Left hindlimb (tissue), 1 donor: ENCODE results near the gene THG1L.
"Not testable (repeated sequence)": the region's sequence is repeated elsewhere in the genome, so short reads cannot be mapped to it uniquely, and the experiment has no call there.

Experiments used
- DNase-seq: peaks from one replicate; pipeline ENCODE4 v3.0.0-alpha.2; 2018

Gene THG1L

DNA sequence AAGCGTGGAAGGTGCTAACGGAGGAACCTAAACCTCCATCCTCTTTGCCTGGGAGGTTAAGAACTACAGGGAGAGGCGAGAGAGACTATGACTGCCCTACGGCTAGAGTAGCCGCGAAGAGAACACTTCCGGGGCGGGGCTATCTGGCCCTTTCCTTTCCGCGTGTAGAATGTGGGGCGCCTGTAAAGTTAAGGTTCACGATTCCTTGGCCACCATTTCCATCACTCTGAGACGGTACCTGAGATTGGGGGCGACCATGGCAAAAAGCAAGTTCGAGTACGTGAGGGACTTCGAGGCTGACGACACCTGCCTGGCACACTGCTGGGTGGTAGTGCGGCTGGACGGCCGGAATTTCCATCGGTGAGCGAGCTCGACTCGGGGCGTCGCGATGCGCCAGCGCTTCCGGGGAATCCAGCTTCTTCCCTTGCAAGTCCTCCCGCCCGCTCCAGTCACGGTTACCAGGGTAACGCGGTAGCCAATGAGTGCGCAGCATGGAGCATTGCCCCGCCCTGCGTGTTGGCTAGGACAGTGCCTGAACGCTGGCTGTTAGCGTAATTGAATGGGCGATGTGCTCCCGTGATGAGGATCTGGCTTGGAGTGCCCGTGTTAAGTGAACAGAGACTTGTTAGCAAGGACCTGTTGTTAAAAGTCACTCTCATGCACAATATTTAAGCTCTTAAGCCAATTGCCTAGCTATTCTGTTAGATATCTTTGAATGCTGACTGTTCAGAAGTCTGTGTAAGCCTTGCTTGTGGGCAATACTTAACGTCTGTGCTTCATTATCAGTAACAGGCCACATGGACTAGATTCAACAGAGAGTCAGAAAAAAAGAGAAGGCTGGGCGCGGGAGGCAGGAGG is at the start of gene THG1L:
Gene THG1L, plus strand, starts transcription at position 149 of the 858 bp plus-strand sequence. Its CDS starts 21 bp downstream, at position 170.
- DNase-seq = peak; percentile 98

DNA sequence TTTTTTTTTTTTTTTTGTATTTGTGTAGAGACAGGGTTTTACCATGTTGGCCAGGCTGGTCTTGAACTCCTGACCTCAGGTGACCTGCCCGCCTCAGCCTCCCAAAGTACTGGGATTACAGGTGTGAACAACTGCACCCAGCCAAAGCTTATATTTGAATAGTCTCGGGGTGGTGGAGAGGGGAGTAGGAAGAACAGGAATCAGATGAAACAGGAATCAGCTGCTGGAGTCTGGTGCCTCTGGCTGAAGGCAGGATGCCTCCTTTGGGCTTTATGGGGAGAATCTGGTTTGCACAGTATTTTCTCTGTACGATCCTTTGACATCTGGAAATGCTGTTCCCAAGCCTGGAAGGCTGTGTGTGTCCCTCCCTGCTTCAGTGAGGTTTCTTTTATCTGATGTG is 49.0 kb upstream of the THG1L start:
- no peak for DNase-seq

DNA sequence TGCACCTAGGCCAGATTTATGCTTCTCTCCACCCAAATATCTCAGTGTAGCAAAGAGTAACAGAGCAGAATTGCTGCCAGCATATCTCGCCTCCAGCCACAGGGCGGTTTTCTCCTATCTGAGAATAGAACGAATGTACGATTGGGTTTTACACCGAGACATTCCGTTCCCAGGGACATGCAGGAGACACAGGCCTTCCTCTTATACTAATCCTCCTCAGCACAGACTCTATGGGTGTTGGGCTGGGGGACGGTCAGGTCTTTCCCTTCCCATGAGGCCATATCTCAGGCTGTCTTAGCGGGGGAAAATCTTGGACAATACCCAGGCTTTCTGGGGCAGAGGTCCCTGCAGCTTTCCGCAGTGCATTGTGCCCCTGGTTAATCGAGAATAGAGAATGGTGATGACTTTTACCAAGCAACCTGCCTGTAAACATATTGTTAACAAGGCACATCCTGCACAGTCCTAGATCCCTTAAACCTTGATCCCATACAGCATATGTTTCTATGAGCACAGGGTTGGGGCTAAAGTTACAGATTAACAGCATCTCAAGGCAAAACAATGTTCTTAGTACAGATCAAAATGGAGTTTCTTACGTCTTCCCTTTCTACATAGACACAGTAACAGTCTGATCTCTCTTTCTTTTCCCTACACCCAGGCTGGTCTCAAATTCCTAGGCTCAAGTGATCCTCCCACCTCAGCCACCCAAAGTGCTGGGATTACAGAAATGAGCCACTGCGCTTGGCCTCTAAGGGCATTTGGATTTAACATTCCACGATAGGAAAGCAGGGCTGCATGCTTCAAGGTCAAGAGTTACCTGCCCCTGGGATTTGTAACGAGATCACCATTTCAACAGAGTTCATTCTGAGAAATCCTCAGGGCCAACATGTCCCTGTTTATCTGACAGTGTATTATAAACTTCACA is 44.7 kb upstream of the THG1L start:
- DNase-seq = not testable (repeated sequence)

GRCh38 chr5:157687198-157687554 is 44.0 kb upstream of the THG1L start:
- no peak for DNase-seq

GRCh38 chr5:157689942-157690689 is 41.1 kb upstream of the THG1L start:
- DNase-seq = no peak

DNA sequence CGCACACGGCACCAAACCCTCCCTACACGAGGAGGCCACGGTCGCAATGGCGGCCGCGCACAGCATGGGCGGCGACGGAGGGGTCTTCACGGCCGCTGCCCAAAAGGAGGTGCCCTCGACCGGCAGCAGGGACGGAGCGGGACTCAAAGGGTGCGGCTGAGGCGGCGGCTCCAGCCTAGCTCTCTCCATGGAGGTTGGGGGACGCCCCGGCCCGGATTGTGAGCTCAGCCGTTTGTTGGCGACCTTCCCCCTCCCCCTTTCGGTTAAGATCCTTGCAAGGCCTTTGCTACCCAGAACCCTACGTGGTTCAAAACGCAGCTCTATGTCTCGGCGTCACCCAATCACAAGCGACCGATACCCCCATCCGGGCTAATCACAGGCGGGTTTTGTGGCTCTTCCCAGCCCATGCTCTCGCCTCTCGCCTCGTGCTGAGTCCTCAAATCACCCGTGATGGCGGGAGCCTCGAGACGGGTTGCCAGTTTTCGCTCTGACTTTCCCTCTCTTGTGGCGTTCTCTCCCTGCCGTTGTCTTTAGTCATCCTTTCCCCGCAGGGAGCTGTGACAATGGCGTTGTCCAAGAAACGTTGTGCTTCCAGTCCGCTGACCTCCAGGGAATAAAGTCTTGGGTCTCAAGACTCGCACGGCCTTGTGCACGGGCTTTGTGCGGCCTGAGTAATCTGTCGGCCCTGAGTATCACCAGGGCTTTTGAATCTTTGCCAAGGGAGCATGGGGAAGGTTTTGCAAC is 40.4 kb upstream of the THG1L start:
- DNase-seq = no peak

DNA sequence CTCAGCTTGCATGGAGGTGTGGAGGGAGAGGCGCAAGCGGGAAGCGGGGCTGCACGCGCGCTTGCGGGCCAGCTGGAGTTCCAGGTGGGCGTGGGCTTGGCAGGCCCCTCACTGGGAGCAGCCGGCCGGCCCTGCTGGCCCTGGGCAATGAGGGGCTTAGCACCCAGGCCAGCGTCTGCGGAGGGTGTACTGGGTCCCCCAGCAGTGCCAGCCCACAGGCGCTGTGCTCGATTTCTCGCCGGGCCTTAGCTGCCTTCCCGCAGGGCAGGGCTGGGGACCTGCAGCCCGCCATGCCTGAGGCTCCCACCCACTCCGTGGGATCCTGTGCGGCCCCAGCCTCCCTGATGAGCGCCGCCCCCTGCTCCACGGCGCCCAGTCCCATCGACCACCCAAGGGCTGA is 37.4 kb upstream of the THG1L start:
- not testable (repeated sequence) for DNase-seq

DNA sequence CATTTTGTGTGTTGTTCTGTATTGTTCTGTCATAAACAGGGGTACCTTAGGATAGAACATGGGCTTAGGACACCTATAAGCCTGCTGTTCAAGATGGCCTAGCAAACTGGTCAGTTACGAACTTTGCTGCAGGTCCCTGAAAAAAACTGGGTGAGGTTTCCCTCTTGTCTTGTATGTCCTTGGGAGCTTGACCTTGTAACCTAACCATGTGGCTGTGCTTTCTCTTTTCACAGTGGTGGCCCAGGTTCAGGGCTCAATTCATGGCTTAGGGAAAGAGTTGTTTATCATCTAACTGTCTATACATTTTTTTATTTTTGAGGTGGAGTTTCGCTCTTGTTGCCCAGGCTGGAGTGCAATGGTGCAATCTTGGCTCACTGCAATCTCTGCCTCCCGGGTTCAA is 35.1 kb upstream of the THG1L start:
- DNase-seq = not testable (repeated sequence)

DNA sequence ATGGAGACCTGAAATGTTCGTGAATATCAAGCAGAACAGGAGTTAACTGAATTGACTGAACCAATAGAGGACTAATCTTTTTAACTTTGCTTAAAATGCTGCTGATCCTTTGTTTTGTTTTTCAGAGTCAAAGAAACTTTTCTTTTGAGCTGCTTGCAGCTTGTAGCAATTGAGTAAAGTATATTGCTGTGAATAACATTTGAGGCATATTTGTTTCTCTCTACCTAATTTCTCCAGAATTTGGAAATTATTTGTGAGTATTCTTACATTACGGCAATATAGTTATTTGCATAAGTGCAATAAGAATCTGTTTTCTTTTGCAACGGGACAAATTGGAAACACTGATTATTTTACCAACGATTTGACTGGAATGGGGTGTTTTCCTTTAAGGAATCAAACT is 32.5 kb upstream of the THG1L start:
- DNase-seq = not testable (repeated sequence)

GRCh38 chr5:157703736-157704135 is 27.5 kb upstream of the THG1L start:
- no peak for DNase-seq

DNA sequence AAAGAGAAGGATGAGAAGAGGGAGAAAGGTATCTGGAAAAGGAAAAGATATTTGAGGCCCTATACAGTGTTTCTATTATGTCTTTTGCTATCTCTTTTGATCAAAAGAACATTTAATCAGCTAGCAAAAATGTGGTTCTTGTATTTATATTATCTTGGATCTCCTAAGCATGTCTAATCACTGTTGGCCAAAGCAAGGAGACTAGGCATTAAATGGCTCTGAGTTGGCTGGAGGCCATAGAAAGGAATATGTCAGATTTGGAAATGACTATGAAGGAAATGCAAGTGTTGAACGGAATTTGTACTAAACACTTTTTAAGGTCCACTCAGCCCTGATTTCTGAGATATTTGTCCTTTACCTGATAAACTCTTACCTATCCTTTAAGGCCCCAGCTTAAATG is 22.4 kb upstream of the THG1L start:
- DNase-seq = no peak

- no peak for DNase-seq
Observed at GRCh38 chr5:157709346-157709745, 21.9 kb upstream of the THG1L start.

- no peak for DNase-seq
Observed at GRCh38 chr5:157710431-157710830, 20.8 kb upstream of the THG1L start.

- DNase-seq = no peak
Observed at GRCh38 chr5:157710882-157711281, 20.3 kb upstream of the THG1L start.

DNA sequence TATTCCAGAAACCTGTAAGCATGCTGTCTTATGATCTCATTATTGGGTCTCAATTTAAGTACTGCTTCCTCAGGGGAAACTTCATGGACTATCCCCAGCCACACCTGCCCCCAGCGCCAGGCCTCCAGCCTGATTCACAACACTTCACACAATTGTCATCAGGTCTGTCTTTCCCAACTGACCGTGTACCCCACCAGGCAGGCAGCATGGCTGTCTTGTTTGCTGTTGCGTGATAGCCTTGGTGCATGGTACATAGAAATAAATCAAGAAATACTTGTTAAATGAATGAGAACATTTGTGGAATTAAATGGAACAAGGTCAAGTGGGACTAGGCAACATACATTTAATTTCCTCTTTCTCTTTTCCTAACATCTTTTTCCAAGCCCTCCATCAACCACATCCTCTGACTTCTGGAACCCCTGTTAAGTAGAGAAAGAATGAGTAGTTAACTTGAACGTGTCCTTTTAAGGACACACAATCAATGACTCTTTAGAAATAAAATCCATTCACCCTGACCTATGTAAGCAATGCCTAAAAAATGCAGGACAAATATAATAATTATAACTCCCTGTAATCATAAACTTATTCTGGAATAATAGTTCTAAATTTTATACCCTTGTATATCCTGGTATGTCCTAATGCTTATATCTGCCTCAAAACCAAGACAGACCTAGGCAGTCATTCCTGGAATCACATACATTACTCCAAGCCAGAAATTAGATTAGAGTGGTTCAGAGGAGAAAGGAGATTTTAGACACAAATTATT is 17.2 kb upstream of the THG1L start:
- no peak for DNase-seq

GRCh38 chr5:157714596-157714864 is 16.7 kb upstream of the THG1L start:
- no peak for DNase-seq

- no peak for DNase-seq
Observed at GRCh38 chr5:157718519-157718918, 12.7 kb upstream of the THG1L start.

DNA sequence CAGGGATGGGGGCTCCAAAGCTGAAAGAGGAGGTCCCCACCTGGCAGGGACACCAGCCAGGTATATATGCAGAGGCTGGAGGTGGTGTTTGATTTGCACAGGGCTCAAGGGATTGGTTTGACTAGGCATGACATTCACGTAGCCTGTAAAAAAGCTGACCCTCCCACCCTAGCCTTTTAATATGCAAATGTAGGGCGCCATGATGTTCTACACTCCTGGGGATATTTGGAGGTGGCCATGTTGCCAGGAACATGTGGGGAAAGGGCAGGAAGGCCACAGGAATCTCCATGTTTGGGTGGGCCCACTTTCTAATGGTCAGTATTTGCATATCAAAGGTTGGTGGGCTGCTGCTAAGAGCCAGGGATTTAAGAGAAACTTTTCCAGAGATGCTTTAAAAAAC is 12.0 kb upstream of the THG1L start:
- no peak for DNase-seq

DNA sequence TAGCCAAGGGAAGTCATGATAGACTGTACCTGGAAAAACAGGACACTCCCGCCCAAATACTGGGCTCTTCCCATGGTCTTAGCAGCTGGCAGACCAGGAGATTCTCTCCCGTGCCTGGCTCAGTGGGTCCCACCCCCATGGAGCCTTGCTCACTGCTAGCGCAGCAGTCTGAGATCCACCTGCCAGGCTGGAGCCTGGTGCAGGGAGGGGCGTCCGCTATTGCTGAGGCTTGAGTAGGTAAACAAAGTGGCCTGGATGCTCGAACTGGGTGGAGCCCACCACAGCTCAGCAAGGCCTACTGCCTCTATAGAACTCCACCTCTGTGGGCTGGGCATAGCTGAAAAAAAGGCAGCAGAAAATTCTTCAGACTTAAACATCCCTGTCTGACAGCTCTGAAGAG is 10.1 kb upstream of the THG1L start:
- DNase-seq = no peak

GRCh38 chr5:157722895-157723294 is 8.3 kb upstream of the THG1L start:
- DNase-seq = not testable (repeated sequence)

DNA sequence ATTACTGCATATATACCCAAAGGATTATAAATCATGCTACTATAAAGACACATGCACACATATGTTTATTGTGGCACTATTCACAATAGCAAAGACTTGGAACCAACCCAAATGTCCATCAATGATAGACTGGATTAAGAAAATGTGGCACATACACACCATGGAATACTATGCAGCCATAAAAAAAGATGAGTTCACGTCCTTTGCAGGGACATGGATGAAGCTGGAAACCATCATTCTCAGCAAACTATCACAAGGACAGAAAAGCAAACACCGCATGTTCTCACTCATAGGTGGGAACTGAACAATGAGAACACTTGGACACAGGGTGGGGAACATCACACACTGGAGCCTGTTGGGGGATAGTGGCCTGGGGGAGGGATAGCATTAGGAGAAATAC is 4.6 kb upstream of the THG1L start:
- DNase-seq = not testable (repeated sequence)

DNA sequence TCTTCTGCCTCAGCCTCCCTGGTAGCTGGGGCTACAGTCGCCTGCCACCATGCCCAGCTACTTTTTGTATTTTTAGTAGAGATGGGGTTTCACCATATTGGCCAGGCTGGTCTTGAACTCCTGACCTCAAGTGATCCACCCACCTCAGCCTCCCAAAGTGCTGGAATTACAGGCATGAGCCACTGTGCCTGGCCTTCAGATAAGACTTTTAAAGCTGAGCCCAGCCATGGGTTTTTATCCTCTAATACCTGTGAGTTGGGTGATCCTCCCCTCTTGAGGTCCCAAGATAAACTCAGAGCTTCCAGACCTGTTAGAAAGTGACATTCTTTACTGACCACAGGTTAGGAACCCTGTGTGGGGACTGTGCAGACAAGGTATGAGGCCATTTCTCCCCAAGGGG is 3.4 kb upstream of the THG1L start:
- not testable (repeated sequence) for DNase-seq
